NCI-H1694 treated with DMSO at 0.1 percent for 48 hours (cell line): ENCODE measurements around the gene MSMP.

ENCODE experiments used
- DNase-seq: peaks from one replicate; lab custom pipeline; 2025; lab: John Stamatoyannopoulos, UW

Gene MSMP

DNA sequence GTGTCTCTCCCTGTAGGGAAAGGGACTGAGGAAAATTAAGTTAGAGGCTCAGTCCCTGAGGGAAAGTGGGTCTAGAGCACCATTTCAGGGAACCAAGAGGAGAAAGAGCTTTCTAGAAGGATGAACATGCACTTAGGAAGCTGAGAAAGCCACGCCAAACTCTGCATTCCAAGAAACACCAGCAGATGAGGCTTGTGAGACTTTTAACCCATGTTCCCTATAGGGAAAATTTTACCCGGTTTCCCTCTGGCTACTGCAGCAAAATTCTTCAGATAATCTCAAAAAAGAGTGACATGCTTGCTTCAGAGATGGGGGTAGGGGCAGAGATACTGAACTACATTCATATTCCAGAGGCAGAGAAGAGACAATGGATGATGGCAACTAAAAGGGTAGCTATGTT is 30.6 kb downstream of the MSMP start:
- DNase-seq: no peak

DNA sequence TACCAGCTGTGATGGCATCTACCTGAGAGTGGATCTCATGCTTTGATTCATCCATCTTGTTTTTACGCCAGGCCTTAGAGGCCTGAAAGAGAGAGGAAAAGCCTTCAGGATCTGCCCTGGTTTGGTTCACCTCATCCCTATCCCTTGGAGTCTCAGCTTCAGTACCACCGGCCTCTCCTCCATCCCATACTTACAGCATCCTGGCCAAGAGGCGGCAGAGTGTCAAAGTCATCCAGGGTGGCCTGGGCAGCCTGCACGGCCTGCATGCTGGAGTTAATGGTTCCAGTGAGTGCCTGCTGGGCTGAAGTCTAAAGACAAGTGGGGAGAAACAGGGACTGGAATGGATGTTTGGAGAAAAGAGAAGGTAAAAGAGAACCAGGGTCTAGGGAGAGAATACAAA is 34.5 kb downstream of the MSMP start:
- DNase-seq: no peak

DNA sequence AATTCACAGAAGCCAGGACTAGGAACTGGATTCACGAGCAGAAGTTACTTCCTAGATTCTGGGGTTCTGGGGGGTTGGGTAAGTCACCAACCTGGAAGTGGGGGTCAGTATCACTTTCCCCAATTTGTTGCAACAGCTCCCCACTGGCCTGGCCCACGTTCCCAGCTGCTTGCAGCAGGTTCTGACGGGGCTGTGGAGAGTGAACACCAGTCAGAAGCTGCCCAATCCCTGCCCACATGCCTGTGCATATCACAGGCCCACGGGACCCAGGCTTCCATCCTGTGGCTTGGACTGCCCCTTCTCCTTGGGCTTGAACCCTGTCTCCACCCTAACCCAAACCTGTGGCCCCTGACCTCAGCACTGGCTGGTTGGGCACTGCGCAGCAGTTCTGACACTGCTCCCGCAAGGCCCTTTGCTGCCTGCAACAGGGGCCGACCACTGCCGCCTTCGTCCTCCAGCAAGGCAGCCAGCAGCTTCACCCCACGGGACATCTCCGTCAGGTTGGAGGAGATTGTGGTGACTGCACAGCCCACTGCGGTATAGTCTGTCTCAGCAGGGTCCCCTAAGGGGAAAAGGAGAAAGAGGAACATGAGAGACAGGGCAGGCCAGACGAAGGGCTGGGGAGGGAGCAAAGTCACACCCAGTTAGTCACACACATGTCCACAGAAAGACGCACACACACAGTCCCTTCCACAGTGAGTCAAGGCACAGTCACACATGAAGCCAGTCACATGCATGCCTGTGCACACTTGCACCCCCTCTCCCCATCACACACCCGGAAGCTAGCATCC is 35.2 kb downstream of the MSMP start:
- no peak for DNase-seq

DNA sequence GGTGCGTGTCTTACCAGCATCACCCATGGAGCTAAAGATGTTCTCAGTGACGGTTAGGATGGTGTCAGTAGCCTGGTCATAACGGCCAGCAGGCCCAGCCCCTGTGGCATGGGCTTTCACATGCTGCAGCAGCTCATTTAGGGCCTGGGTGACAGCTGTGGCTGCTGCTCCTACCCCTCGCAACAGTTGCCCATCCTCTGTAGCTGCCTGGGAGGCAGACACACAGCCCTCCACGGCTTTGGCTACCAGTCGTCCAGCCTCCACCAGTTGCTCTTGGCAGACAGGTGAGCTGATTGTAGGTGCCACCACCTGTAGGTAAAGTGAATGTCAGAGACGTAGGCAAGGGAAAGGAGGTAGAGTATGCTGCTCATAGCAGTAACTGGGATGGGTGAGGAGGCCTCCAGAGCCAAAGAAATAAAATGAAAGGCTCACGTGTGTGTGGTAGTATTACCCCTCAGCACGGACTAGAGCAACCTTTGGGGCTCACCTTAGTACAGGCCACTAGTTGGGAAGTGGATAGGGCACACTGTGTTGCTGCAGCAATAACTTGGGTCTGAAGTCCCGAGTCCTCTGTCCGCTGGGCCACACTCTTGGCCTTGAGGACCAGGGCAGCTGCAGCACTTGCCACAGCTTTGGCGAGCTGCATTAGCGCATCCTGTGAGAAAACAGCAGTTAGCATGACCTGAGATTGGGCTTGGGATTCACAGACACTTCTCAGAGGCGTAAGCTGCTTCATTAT is 36.8 kb downstream of the MSMP start:
- DNase-seq: no peak

DNA sequence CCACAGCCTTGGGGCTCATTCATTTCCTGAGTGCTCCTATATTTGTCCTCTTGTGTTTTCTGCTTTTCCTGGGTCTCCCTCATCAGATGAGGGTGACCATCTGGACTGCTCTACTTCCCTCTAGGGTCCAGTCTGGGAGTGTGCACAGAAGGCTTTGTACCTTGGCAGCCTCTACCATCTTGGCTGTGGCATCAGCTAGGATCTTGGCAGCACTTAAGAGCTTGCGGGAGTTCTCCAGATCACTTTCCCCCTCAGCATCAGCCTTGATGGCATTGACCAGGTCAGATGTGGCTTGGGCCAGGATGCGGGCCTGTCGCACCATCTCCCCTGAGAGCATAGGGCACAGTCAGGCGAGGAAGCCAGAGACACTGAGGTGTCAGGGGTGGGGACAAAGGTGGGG is 37.8 kb downstream of the MSMP start:
- DNase-seq: no peak

DNA sequence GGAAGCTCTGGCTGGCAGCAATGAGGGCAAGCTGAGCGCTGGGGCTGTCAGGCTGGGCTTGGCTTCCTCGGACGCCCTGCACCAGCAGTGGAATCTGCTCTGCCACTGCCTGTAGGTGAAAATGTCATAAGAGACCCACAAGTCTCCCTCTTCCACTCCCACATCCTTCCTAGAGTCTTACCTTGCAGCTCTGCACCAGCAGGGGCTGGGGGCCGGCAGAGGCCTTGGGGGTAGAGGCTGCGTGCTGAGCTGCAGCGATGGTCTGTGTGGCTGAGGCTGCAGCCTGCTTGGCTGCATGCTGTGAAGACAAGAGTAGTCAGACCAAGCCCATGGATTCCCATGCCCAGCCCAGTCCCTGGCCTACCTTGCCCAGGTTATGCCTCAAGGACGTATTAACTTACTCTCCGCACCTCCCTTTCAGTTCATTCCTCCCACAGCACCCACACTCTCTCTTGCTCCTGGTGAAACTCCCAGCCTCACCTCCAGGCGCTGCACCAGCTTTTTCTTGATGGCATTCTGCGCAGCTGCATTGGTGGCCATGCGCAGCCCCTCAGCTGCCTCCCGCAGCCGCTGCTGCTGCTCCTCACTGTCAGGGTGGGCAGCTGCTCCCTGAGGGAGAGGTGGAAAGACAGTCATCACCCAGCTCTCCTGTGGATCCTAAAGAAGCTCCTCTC is 39.4 kb downstream of the MSMP start:
- DNase-seq: no peak

DNA sequence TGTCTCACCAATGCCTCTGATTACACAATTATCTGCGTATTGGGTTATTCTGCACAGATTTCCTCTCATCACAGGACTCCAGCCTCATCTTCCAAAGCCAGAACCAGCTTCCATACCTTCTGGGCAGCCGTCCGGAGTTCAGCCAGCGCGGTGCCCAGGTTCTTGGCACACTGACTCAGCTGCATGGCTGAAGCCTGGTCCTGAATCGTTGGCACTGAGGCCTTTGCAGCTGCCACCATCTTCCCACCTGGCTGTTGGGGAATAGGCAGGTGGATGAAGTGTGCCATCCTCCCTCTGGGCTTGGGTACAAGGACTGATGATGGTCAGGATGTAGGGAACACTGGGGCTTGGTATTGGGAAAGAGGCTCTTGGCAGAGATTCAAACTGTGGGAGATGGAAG is 40.0 kb downstream of the MSMP start:
- no peak for DNase-seq

DNA sequence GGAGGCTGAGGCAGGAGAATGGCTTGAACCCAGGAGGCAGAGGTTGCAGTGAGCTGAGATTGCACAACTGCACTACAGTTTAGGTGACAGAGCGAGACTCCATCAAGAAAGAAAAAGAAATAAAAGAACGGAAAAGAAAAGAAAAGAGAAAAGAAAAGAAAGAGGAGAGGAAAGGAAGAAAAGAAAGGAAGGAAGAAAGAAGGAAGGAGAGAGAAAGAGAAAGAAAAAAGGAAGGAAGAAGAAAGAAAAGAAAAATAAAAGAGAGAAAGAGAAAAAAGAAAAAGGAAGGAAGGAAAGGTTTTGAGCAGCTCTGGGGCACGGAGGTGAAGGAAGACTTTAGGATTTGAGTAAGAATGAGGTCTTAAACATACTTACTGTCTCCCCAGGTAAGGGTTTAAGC is 40.5 kb downstream of the MSMP start:
- DNase-seq: no peak

DNA sequence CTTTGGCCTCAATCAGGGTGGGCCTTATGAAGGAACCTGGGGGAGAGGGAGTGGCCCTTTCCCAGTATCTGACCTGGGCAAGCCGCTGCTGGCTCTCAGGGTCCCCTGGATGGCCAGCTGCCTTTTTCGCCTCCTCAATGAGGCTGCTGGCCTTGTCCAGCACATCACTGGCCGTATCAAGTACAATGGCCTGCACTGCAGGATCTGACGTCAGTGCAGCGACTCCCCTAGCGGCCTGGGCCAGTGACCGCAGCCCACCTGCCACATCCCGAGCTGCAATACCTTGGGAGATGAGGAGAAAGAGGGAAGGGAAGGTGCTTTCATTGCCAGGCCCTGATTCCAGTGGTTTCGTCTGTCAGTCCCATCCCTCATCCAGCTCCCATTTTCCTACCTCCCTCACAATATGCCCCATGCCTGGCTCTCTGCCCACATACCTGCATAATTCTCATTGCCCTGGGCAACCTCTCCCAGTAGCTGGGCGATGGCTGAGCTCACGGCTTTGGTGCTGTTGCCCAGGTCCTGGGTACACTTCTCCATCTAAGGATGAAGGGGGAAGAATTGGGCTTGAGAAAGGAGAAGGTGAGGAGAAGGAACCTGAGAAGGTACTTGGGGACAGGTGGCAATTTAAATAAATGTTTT is 41.2 kb downstream of the MSMP start:
- no peak for DNase-seq

DNA sequence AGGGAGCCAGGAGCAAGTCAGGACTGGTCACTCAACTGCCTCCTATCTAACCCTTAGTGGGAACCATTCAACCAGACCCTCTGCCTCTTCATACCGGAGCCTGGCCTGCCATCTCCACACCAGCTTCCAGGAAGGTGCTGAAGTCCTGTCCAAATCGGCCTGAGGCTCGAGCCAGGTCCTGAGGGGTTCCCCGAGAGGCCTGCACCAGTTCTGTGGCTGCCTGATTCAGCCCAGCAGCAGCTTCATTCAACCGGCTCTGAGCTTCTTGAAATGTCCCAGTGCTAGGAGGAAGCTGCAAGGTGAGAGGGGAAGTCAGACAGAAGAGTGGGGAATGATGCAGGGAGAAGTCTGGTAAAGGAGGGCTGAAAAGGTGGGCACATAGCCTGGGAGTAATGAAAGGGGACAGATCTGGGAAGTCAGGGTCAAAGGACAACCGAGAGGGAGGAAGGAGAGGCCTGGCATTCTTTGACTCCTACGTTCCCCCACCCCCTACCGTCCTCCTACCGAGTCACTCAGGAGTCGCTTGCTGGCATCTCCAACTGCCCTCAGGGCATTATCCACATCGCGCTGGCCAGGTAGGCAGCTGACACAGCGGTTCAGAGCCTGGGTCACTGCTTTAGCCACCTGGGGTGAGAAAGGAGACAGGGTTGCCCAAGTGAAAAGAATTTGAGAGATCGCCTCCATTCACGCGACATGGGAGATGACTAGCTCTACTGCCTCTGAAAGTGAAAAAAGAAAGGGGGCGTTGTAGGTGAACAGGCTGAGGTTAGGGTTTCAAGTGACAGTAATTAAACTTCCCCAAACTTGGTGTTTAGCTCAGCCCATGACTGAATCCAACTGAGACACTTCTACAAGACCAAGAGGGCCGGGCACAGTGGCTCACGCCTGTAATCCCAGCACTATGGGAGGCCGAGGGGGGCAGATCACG is 42.3 kb downstream of the MSMP start:
- DNase-seq: no peak

DNA sequence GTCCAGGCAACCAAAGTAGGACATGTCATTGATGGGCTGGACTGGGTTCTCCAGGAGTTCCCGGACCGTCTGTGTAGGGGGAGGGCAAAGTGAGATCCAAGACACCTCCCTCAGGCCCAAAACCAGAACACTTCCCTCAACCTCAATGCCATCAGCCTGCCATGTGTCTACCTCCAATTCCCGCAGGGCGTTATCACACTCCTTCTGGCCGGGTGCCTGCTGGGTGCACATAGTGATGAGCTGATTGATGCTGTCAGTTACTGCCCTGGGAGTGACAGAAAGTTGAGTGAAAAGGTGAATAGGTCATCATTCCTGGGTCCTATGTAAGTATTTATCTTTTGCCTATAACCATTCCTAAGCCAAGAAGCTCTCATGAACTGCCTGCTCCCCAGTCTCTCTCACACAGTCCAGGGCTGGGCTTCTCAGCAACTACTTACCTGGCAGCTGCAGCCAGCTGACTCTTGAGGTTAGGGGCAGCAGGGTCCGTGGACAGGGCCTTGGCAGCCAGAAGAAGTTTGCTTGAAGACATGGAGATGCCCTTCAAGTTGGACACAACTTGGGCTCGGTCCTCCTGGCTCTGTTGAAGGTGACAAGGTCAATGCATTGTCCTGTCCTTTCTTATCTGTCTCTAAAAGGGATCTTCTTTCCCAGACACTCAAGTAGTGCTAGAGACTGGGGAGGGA is 43.1 kb downstream of the MSMP start:
- DNase-seq: no peak

DNA sequence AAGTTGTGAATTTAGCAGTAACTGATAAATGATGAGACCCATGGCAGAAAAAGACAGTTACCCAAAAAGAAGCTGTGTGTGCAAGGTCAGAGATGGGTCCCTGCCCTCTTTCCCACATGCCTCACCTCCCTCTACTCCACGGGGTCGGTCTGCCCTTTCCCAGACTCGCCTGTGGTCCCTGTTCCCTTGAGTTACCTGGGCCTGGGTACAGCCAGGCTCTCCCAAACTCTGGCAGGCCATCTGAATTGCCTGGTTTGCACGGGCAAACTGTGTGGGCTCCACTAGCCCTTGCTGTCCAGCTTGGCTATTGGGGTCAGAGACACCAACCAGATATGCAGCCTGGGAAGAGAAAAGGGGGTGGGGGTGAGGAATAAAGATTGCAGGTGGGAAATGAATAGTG is 45.9 kb downstream of the MSMP start:
- no peak for DNase-seq

DNA sequence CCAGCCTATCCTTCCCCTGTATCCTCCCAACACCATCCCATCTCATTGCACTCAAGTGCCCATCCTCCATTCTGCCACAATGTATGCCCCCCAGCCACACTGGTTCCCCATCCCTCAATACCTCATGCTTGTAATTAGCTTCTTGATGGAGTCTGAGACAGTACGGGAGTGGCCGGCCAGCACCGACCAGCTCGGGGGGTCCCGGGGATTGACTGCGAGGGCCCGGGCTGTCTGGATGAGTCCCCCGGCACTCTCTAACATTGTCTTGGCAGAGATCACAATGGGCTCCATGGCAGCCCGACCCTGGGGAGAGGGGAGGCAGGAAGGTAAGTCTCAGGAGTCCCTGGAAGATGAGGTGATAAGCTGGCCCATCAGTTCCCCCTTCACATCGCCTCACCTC is 47.1 kb downstream of the MSMP start:
- no peak for DNase-seq

DNA sequence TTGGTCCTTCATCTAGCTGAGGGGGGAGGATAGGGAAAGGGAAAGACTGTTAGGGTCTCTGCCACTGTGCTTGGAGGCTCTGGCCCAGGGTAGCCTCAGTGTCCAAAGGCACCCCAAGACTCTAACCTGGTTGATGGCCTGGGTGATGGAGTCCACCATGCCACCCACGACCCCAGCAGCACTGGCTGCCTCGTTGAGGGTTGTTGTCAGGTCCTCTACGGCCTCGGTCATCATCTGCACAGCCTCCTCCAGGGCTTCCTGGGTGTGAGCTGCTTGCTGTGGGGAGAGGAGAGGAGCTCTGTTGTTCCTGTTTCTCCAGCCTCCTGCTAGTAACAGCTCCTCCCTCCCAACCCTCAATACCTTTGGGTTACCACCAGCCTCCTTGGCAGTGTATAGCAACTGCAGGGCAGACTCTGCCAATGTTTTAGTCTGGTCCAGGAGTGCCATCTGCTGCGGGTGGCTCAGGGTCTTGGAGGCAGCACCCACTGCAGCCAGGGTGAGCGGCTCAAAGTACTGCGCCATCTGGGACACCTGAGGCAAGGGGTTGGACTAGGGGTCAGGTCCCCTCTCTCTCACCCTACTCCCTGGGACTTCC is 48.1 kb downstream of the MSMP start:
- DNase-seq: no peak

DNA sequence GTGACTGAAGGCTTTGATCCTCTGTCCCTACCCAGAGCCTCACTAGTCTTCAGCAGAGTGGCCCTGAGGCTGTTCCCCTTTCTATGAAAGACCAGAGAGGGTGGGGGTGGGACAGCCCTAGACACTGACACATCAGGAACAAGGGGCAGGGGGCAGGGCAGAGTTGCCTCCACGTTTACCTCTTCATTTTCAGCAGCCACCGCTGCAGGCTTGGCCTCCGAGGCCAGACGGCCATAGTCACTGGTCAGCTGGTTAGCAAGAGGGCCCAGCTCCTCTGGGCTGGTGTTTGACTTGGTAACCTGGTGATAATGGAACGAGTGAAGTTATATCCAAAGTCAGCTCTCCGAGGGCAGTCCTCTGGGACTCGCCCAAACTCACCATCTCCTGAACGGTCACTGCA is 48.7 kb downstream of the MSMP start:
- DNase-seq: no peak

DNA sequence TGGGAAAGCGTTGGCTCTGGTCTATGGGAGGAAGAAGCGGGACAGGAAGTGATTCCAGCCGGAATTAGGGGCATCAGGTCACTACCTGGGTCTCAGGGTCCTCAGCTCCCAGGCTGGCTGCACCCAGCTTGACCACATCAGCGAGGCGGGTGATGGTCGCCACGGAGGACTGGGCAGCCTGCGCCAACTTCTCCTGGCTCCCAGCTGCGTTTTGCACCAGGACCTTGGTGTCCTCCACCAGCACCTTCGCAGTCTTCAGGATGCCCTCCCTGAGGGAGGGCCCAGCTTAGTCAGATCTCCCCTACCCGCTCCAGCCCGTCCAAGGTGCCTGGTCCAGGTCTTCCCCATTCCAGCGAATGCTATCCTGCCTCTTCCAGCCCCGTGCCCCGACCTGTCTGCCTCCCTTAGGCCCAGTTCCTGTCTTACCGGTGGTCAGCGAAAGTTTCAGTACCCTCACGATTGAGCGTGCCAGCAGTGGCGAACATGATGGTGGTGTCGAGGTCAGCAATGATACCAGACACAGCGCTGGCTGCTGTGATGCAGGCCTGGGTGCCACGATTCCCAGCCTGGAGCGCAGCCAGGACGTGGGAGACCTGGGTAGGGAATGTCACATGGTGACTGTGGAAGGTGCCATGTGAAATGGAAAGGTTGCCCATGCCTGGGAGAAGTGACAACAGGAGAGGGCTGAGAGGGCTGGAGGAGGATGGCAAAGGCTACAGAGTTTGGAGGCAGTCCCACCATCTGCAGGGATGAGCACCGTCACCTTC is 50.0 kb downstream of the MSMP start:
- DNase-seq: no peak
